NCI-H510A treated with DMSO at 0.1 percent for 48 hours (cell line): ENCODE measurements around the gene EPO.
"Not testable (repeated sequence)": the region's sequence is repeated elsewhere in the genome, so short reads cannot be mapped to it uniquely, and the experiment has no call there.

ENCODE experiments used
- DNase-seq: peaks from one replicate; lab custom pipeline; 2025; lab: John Stamatoyannopoulos, UW

EPO gene

DNA sequence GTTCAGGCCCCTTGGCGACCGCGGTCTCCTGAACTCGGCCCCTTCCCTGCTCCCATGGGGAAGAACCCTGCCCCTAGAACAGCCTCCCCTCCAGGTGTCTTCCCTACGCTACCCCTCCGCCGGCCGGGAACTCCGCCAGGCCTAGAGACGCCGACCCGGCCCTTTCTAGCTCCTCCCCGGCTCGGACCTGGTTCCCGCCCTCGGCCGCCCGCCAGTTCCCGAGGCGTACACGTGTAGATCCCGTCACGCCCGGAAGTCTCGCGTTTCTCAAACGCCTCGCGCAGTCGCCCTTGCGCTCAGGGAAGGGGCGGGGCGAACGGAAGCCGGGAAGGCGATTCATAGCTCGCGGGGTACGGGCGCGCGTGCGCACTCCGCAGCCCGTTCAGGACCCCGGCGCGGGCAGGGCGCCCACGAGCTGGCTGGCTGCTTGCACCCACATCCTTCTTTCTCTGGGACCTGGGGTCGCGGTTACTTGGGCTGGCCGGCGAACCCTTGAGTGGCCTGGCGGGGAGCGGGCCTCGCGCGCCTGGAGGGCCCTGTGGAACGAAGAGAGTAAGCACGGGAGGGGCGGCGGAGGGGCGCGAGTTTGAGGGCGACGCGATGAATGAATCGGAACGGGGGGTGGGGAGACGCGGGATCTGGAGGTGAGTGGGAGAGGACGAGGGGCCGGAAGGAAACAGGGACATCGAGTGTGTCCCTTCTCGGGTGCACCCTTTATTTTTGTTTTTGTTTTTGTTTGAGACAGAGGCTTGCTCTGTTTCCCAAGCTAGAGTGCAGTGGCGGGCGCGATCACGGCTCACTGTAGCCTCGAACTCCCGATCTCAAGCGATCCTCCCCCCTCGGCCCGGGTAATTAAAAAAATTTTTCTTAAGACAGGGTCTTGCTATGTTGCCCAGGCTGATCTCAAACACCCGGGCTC lies 14.3 kb upstream of the EPO start, which contains the start of gene POP7:
TSS of gene POP7 (plus strand) at position 369 of the 919 bp plus-strand sequence. CDS start 710 bp downstream, outside the sequence.
- DNase-seq = peak; percentile 75

DNA sequence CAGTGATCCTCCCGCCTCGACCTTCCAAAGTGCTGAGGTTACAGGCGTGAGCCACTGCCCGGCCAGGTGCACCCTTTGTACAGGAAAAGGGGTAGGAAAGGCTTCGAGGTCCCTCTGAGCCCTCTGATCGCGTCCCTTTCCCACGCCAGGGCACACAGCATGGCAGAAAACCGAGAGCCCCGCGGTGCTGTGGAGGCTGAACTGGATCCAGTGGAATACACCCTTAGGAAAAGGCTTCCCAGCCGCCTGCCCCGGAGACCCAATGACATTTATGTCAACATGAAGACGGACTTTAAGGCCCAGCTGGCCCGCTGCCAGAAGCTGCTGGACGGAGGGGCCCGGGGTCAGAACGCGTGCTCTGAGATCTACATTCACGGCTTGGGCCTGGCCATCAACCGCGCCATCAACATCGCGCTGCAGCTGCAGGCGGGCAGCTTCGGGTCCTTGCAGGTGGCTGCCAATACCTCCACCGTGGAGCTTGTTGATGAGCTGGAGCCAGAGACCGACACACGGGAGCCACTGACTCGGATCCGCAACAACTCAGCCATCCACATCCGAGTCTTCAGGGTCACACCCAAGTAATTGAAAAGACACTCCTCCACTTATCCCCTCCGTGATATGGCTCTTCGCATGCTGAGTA lies 13.5 kb upstream of the EPO start:
- DNase-seq = no peak

DNA sequence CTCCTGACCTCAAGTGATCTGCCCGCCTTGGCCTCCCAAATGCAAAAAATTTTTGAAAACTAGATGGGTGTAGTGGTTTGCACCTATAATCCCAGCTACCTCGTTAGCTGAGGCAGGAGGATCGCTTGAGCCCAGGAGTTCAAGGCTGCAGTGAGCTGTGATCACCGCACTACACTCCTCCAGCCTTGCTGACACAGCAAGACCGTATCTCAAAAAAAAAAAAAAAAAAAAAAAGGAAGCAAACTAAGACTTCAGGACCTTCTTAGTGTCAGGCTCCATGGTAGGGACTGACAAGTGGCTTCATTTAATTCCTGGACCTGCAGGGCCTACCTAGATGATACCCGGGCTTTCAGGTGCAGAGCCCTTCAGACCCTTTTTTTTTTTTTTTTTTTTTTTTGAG lies 11.9 kb upstream of the EPO start:
- no peak for DNase-seq

DNA sequence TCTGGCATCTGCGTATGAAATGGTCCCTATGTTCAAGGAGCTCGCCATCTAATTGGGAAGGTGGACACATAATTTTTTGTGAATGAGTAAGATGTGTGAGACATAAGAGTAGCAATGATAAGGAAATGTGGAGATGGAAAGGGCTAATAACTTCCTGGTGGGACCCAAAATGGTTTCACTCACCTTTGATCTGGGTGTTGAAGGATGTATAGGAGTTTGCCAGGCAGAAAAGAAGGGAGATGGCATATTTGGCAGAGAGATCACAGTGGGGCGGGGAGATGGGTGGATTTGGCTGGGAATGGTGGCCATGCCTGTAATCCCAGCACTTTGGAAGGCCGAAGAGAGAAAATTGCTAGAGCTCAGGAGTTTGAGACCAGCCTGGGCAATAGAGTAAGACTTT lies 9.8 kb upstream of the EPO start:
- DNase-seq = no peak

DNA sequence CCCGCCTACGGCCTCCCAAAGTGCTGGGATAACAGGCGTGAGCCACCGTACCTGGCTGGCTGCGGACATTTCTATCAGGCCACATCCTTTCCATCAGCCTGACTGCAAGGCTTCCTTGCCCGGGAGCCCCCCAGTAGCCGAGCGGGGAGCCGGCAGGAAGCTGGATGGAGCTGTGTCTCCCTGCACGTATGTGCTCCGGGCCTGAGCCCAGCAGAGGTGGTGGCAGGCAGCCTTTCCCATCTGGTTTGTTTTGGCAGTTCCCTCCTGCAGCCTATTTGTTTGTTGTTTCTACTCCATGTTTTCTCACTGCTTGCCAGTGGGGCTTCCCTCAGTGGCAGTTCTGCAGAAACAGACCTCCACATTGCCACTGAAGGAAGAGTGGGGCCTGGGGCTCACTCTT lies 8.9 kb upstream of the EPO start:
- DNase-seq = no peak

DNA sequence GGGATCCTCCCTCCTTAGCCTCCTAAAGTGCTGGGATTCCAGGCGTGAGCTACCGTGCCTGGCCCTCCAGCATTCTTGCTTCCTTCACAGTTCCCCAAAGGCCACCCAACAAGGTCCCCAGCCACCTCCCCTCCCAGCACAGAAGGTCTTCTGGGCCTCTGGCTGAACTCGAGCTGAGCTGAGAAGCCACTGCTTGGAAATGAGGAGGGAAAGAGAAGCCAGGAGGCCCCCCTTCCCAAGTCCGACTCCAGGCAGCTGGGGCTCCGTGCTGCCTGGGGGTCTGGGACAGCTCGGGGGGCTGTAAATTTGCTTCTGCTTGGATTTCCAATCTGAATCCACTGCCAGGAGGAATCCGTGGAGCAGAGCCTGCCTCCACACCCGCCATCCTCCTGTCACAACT lies 5.5 kb upstream of the EPO start:
- DNase-seq = no peak

DNA sequence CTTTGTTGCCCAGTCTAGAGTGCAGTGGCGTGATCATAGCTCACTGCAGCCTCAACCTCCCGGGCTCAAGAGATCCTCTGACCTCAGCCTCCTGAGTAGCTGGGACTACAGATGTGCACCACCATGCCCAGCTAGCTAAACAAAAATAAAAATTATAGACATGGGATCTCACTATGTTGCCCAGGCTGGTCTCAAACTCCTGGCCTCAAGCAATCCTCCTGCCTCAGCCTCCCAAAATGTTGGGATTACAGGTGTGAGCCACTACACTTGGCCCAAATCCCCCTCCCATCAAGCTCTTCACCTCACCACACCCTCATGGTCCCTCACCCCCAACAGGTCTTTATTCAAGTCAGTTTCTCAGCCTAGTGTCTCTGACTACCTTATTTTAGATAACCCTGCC lies 3.2 kb upstream of the EPO start:
- not testable (repeated sequence) for DNase-seq

DNA sequence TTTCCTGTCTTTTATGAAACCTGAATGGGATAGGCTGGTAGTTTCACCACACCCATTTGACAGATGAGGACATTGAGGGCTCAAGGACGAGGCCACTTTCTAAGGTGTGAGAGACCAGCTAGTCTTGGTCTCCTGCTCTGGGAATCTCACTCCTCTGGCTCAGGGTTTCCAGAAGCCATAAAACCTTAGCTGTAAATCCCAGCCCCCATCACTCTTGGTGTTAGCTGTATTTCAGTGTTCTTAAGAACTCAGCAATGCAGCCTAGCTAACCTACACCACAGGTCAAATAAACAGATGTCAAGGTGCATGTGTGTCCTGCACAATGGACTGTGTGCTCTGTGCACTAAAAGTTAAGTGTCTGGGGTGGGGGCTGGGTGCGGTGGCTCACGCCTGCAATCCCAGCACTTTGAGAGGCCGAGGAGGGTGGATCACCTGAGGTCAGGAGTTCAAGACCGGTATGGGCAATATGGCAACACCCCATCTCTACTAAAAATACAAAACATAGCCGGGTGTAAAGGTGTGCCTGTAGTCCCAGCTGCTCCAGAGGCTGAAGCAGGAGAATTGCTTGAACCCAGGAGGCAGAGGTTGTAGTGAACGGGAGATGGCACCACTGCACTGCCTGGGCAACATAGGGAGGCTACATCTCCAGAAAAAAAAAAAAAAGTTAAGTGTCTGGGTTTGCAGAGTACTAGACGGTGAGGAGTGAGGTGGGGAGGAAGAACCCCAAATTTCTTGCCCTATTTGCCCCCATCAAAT lies 567 bp upstream of the EPO start:
- no peak for DNase-seq

DNA sequence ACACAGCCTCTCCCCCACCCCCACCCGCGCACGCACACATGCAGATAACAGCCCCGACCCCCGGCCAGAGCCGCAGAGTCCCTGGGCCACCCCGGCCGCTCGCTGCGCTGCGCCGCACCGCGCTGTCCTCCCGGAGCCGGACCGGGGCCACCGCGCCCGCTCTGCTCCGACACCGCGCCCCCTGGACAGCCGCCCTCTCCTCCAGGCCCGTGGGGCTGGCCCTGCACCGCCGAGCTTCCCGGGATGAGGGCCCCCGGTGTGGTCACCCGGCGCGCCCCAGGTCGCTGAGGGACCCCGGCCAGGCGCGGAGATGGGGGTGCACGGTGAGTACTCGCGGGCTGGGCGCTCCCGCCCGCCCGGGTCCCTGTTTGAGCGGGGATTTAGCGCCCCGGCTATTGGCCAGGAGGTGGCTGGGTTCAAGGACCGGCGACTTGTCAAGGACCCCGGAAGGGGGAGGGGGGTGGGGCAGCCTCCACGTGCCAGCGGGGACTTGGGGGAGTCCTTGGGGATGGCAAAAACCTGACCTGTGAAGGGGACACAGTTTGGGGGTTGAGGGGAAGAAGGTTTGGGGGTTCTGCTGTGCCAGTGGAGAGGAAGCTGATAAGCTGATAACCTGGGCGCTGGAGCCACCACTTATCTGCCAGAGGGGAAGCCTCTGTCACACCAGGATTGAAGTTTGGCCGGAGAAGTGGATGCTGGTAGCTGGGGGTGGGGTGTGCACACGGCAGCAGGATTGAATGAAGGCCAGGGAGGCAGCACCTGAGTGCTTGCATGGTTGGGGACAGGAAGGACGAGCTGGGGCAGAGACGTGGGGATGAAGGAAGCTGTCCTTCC lies 620 bp downstream of the EPO start:
- no peak for DNase-seq

DNA sequence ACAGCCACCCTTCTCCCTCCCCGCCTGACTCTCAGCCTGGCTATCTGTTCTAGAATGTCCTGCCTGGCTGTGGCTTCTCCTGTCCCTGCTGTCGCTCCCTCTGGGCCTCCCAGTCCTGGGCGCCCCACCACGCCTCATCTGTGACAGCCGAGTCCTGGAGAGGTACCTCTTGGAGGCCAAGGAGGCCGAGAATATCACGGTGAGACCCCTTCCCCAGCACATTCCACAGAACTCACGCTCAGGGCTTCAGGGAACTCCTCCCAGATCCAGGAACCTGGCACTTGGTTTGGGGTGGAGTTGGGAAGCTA lies 1.2 kb downstream of the EPO start:
- no peak for DNase-seq

DNA sequence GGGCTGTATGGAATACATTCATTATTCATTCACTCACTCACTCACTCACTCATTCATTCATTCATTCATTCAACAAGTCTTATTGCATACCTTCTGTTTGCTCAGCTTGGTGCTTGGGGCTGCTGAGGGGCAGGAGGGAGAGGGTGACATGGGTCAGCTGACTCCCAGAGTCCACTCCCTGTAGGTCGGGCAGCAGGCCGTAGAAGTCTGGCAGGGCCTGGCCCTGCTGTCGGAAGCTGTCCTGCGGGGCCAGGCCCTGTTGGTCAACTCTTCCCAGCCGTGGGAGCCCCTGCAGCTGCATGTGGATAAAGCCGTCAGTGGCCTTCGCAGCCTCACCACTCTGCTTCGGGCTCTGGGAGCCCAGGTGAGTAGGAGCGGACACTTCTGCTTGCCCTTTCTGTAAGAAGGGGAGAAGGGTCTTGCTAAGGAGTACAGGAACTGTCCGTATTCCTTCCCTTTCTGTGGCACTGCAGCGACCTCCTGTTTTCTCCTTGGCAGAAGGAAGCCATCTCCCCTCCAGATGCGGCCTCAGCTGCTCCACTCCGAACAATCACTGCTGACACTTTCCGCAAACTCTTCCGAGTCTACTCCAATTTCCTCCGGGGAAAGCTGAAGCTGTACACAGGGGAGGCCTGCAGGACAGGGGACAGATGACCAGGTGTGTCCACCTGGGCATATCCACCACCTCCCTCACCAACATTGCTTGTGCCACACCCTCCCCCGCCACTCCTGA lies 2.4 kb downstream of the EPO start:
- no peak for DNase-seq

DNA sequence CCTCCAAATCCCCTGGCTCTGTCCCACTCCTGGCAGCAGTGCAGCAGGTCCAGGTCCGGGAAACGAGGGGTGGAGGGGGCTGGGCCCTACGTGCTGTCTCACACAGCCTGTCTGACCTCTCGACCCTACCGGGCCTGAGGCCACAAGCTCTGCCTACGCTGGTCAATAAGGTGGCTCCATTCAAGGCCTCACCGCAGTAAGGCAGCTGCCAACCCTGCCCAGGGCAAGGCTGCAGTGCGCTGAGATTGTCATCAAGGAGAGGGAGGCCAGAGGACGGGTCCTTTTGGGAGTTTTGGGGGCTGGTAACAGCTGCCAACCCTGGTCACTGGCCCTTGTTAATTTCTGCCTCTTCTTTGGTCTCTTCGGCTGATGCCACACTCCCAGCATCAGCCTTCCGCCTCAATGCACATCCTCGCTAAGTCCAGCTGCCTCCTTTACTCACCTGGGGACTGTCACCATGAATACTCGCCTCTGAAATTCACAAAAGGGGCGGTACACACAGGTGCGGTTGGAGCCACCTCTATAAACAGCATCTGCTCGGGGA lies 3.5 kb downstream of the EPO start:
- no peak for DNase-seq

DNA sequence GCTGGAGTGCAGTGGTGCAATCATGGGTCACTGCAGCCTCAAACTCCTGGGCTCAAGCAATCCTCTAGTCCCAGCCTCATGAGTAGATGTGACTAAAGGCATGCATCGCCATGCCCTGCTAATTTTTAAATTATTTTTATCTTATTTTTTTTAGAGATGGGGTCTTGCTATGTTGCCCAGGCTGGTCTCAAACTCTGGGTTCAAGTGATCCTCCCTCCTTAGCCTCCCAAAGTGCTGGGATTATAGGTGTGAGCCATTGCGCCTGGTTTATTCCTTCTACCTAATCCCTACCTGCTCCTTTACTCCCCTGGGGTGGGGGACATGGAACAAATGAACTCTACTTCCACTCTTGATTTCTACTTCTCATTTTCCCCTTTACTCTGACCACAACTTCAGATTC lies 4.1 kb downstream of the EPO start:
- DNase-seq = not testable (repeated sequence)

DNA sequence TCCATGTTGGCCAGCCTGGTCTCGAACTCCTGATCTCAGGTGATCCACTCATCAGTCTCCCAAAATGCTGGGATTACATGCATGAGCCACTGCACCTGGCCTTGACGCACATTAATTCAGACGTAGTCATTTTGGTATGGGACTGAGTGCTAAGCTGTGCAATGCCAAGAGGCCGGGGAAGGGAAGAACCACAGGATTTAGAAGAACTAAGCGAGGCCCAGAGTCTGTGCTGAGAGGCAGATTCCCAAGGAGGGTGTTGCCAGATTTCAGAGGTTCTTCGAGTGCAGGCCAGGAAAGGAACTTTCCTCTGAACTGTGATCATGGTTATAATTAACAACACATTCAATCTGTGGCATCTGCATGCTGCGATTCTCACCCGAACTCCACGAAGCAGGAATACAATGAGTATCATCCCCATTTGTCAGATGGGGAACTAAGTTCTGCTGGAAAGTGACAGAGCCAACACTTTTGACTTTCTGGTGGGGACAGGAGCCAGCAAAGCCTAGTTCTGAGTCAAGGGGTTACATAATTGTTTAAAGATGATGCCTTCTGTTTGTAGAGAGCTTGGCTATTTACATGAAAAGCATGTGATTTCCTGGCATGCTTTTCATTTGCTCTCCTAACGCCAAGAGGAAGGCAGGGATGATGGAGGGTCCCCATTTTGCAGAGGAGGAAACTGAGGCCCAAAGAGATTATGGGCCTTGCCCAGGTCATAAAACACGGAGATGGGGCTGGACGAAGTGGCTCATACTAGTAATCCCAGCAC lies 6.9 kb downstream of the EPO start:
- DNase-seq = no peak

DNA sequence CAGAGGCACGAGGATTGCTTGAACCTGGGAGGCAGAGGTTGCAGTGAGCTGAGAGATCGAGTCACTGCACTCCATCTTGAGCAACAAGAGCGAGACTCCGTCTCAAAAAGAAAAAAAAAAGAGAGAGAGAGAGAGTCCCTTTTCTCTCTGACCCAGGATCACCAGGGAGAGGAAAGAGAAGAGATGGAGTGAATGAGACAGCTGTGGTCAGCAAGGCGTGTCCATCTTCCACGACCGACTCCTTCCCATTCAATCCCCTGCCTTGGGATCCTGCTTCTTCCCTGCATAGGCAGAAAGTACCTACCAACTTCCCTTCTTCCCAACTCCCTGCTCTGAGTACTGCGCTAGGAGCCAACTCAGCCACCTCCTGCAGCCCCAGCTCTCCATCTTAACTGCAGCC lies 7.9 kb downstream of the EPO start:
- no peak for DNase-seq

DNA sequence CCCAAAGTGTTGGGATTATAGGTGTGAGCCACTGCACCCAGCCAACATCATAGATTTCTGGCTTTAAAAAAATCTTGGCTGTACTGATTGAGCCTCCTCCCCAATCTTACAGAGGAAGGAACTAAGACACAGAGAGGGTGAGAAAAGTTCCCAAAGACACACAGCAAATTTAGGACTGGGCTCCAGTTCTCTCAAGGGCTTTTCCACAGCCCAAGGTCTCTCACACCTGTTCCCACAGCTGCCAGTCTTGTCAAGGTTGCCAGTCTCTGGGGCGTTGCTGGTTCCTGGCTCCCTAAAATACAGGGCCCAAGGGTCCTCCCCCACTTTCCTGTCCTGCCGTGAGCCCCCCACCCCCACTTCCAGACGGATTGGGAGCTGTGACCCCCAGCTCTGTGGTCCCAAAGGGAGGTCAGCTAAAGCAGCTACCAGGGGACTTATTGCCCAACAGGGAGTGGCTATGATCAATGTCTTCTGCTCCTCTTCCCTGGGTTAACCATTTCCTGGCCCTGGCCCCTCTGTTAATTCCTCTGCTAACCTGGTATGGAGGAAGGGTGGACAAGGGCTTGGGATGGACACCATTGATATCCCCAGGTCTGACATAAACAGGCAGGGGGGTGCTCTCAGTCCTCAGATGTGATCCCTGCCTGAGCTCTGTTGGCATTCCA lies 10.0 kb downstream of the EPO start:
- DNase-seq = no peak

DNA sequence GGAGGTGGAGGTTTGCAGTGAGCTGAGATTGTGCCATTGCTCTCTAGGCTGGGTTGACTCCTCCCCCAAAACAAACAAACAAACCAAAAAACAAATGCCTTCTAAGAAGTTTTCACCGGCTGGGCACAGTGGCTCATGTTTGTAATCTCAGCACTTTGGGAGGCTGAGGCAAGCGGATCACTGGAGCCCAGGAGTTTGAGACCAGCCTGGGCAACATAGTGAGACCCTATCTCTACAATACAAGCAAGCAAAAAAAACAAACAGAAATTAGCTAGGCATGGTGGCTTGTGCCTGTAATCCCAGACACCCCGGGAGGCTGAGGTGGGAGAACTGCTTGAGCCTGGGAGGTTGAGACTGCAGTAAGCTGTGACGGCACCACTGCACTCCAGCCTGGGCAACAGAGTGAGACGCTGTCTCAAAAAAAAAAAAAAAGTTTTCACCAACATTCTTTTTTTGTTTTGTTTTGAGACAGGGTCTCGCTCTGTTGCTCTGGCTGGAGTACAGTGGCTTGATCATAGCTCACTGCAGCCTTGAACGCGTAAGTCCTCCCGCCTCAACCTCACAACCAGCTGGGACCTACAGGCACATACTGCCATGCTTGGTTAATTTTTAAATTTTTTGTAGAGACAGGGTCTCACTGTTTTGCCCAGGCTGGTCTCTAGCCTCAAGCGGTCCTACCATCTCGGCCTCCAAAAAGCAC lies 11.8 kb downstream of the EPO start:
- DNase-seq = no peak

DNA sequence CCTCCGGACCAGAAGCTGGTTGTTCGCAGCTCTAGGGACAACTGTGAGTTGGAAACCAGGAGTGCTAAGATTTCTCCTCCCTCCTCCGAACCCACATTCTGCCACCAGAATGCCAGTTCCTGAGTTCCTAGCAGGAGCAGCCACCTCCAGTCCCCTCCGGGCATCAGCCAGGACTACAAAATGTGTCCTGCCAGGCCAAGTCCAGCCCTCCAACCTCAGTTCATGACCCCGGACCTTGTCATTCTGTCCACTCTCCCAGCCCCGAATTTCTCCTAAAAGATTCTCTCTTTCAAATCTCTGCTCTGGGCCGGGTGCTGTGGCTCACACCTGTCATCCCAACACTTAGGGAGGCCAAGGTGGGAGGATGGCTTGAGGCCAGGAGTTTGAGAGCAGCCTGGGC lies 15.5 kb downstream of the EPO start:
- DNase-seq = no peak

DNA sequence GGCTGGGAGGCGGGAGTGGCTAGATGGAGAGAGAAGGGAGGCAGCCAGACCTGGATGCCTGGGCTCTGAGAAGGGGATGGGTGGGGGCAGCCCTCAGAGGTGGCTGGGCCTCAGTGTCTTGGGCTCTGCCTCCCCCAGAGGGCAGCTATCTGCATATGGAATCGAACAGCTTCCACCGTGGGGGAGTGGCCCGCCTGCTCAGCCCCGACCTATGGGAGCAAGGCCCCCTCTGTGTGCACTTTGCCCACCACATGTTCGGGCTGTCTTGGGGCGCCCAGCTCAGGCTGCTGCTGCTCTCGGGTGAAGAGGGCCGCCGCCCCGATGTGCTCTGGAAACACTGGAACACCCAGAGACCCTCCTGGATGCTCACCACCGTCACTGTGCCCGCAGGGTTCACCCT lies 16.4 kb downstream of the EPO start:
- no peak for DNase-seq
